HG03354 (cell line): Measurements from ENCODE around the gene ENAM.
"Not testable (repeated sequence)": the region's sequence is repeated elsewhere in the genome, so short reads cannot be mapped to it uniquely, and the experiment has no call there.

Source experiments
- ATAC-seq: cut with Tn5 transposase; IDR thresholded peaks from one replicate; pipeline ENCODE4 v1.9.1; 2021; ENCODE audit warnings: mild to moderate bottlenecking; ENCODE audit not compliant: unreplicated experiment, poor library complexity, severe bottlenecking

ENAM gene

GRCh38 chr4:70624226-70624793 is 4.2 kb upstream of the ENAM start:
- no peak for ATAC-seq

GRCh38 chr4:70627620-70628019 is 924 bp upstream of the ENAM start:
- no peak for ATAC-seq

GRCh38 chr4:70629469-70630090 is 1.0 kb downstream of the ENAM start:
- peak; percentile 77 for ATAC-seq

- ATAC-seq = no peak
These were observed 1.6 kb downstream of the ENAM start for GRCh38 chr4:70630162-70630561.

GRCh38 chr4:70632028-70632427 is 3.5 kb downstream of the ENAM start:
- ATAC-seq = no peak

- ATAC-seq = no peak
These were observed 5.9 kb downstream of the ENAM start for GRCh38 chr4:70634482-70634881.

GRCh38 chr4:70637239-70637913 is 8.8 kb downstream of the ENAM start:
- peak; percentile 82 for ATAC-seq

- no peak for ATAC-seq
These were observed 11.6 kb downstream of the ENAM start for GRCh38 chr4:70640192-70640591.

- not testable (repeated sequence) for ATAC-seq
These were observed 22.2 kb downstream of the ENAM start for GRCh38 chr4:70650741-70651140.

- peak; percentile 47 for ATAC-seq
These were observed 23.4 kb downstream of the ENAM start for GRCh38 chr4:70651864-70652506.

GRCh38 chr4:70654605-70655011 is 26.1 kb downstream of the ENAM start:
- ATAC-seq = no peak

- ATAC-seq = no peak
These were observed 28.8 kb downstream of the ENAM start for GRCh38 chr4:70657326-70657725.

GRCh38 chr4:70658418-70658817 is 29.9 kb downstream of the ENAM start:
- no peak for ATAC-seq

GRCh38 chr4:70660106-70660505 is 31.6 kb downstream of the ENAM start:
- ATAC-seq = no peak

GRCh38 chr4:70661309-70661922 is 32.9 kb downstream of the ENAM start:
- peak; percentile 72 for ATAC-seq

GRCh38 chr4:70666369-70666768 is 37.8 kb downstream of the ENAM start, which contains the start of gene JCHAIN:
TSS of gene JCHAIN (minus strand) at chr4:70666508. CDS start at chr4:70666490, 18 bp downstream.
- ATAC-seq = no peak

GRCh38 chr4:70667740-70668535 is 39.4 kb downstream of the ENAM start:
- ATAC-seq = peak; percentile 61

GRCh38 chr4:70670332-70671014 is 41.9 kb downstream of the ENAM start:
- ATAC-seq = no peak

GRCh38 chr4:70671091-70671490 is 42.5 kb downstream of the ENAM start:
- ATAC-seq = no peak
